Measurements from ENCODE around the gene HOXB6.

DNA sequence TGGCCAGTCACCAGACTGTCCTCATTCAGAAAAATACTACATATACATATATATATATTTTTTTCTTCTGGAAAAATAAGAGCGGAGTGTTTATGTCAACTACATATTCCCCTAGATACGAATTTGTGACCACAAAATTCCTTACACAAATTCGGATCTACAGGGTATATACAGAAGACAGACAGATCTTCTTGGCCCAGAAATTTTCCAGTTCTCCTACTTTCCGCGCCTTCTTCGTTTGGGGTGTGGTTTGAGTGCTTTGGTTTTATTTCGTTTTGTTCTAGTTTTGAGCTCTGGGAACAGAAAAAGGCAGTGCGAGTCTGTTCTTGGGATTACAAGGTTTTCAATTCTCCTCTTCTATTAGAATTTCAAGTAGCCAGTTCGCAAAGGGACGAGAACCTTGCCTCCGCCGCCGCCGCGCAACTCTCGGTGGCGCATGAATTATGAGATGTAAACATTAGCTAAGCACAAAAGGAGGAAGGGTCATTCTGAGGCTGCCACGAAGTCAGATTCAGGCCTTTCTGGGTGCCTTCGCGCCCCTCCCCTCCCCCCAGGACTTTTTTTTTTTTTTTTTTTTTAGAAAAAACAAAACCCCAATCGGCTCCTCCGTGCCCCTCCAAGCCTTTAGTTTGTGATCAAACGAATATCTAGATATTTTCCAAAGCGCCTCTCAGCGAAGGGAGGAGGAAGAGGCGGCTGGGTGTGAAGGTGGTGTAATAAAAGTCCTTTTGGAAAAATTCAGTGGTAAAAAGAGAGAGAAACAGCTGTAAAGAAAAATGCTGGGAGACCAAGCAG lies 24.8 kb downstream of the HOXB6 start:
- TF ChIP-seq, protein P1, sequence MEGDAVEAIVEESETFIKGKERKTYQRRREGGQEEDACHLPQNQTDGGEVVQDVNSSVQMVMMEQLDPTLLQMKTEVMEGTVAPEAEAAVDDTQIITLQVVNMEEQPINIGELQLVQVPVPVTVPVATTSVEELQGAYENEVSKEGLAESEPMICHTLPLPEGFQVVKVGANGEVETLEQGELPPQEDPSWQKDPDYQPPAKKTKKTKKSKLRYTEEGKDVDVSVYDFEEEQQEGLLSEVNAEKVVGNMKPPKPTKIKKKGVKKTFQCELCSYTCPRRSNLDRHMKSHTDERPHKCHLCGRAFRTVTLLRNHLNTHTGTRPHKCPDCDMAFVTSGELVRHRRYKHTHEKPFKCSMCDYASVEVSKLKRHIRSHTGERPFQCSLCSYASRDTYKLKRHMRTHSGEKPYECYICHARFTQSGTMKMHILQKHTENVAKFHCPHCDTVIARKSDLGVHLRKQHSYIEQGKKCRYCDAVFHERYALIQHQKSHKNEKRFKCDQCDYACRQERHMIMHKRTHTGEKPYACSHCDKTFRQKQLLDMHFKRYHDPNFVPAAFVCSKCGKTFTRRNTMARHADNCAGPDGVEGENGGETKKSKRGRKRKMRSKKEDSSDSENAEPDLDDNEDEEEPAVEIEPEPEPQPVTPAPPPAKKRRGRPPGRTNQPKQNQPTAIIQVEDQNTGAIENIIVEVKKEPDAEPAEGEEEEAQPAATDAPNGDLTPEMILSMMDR (conservative IDR thresholded peaks at IDR 0.05; ENCODE audit: low read depth, low read length) = no peak
- TF ChIP-seq EZH2 (IDR thresholded peaks at IDR 0.05; ENCODE audit: borderline replicate concordance, low read depth, low read length, poor library complexity, severe bottlenecking) = no peak
